Measurements from ENCODE around the gene ARFGEF3. TPM values are rescaled to one million over a fixed set of nuclear protein-coding genes. Genes with fewer than 3 reads are reported as not detected.

ARFGEF3 gene
- total RNA-seq, 3 donors from 2014 or later (not counting 1 experiment from before 2014, with no cell fraction given), result 0.05 to 0.09 TPM; not detected in 1

- H3K4me1 ChIP-seq (ENCODE audit: control insufficient read depth, insufficient read depth, low read length), result no peaks in the 10 kb centered on the region
- DNase-seq, result no peak
- H3K36me3 ChIP-seq (ENCODE audit: control insufficient read depth, insufficient read depth, low read length), result no peaks in the 10 kb centered on the region
- Mint-ChIP-seq H3K9me3 (no peaks in the 10 kb centered on the region), H3K27ac (no peak overlapping the region), H3K36me3 (no peaks in the 10 kb centered on the region), H3K4me3 (no peak overlapping the region), H3K4me1 (no peaks in the 10 kb centered on the region), H3K27me3 (ENCODE audit: low read depth in 2 of 2) (no peaks in the 10 kb centered on the region)
- no peak overlapping the region for H3K27ac ChIP-seq (ENCODE audit: low read length)
- H3K27me3 ChIP-seq (ENCODE audit: control insufficient read depth, insufficient read depth, low read length), result peaks cover 4% of the 10 kb centered on the region
- ATAC-seq, result no peak
- H3K9me3 ChIP-seq (ENCODE audit: control insufficient read depth, insufficient read depth, low read length), result no peaks in the 10 kb centered on the region
- TF ChIP-seq, protein P1, sequence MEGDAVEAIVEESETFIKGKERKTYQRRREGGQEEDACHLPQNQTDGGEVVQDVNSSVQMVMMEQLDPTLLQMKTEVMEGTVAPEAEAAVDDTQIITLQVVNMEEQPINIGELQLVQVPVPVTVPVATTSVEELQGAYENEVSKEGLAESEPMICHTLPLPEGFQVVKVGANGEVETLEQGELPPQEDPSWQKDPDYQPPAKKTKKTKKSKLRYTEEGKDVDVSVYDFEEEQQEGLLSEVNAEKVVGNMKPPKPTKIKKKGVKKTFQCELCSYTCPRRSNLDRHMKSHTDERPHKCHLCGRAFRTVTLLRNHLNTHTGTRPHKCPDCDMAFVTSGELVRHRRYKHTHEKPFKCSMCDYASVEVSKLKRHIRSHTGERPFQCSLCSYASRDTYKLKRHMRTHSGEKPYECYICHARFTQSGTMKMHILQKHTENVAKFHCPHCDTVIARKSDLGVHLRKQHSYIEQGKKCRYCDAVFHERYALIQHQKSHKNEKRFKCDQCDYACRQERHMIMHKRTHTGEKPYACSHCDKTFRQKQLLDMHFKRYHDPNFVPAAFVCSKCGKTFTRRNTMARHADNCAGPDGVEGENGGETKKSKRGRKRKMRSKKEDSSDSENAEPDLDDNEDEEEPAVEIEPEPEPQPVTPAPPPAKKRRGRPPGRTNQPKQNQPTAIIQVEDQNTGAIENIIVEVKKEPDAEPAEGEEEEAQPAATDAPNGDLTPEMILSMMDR (IDR thresholded peaks at IDR 0.05), result no peak
- intact Hi-C loops (cut with micrococcal nuclease), result no loop called here
- no peak overlapping the region for H3K4me3 ChIP-seq (ENCODE audit: low read length)
- 82% methylated on average over 6 of the region's 8 CpGs for WGBS (ENCODE audit: insufficient coverage)
These were observed 111.0 kb downstream of the ARFGEF3 start for GRCh38 chr6:138272533-138273315.

GRCh38 chr6:138275976-138276375 is 114.2 kb downstream of the ARFGEF3 start:
- no peaks in the 10 kb centered on the region for H3K27me3 Mint-ChIP-seq (ENCODE audit: low read depth in 2 of 2)
- no peaks in the 10 kb centered on the region for H3K36me3 ChIP-seq (ENCODE audit: control insufficient read depth, insufficient read depth, low read length)
- no peaks in the 10 kb centered on the region for H3K36me3 Mint-ChIP-seq
- no peak overlapping the region for H3K4me3 ChIP-seq (ENCODE audit: low read length)
- no peaks in the 10 kb centered on the region for H3K9me3 ChIP-seq (ENCODE audit: control insufficient read depth, insufficient read depth, low read length)
- ATAC-seq (no peak), DNase-seq (no peak)
- intact Hi-C loops (cut with micrococcal nuclease), result no loop called here
- no peak overlapping the region for H3K27ac ChIP-seq (ENCODE audit: low read length)
- no peak overlapping the region for H3K27ac Mint-ChIP-seq
- no peaks in the 10 kb centered on the region for H3K4me1 Mint-ChIP-seq
- no peaks in the 10 kb centered on the region for H3K27me3 ChIP-seq (ENCODE audit: control insufficient read depth, insufficient read depth, low read length)
- TF ChIP-seq, protein P1 (IDR thresholded peaks at IDR 0.05), result no peak
- WGBS (ENCODE audit: insufficient coverage), result 89% methylated on average over 3 of the region's 3 CpGs
- no peaks in the 10 kb centered on the region for H3K4me1 ChIP-seq (ENCODE audit: control insufficient read depth, insufficient read depth, low read length)
- H3K4me3 Mint-ChIP-seq, result no peak overlapping the region
- H3K9me3 Mint-ChIP-seq, result no peaks in the 10 kb centered on the region

DNA sequence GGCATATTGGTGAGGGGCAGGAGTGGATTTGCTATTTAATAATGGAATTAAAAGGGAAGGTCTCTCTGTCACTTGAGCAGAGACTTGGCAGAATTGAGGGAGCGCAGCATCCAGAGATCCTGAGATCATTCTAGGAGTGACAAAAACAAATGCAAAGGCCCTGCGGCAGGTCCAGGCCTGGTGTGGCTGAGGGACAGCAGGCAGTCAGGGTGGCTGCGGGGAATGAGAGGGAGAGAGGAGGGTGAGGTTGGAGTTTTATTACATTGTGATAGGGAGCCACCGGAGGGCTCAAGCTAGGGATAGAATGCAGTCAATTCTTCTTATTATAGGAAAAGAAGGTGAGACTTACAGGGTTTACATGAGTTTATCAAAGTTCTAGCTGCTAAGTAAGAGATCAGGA is 116.1 kb downstream of the ARFGEF3 start:
- Histone ChIP-seq H3K27ac (ENCODE audit: low read length) (no peak overlapping the region), H3K36me3 (ENCODE audit: control insufficient read depth, insufficient read depth, low read length) (no peaks in the 10 kb centered on the region), H3K4me1 (ENCODE audit: control insufficient read depth, insufficient read depth, low read length) (no peaks in the 10 kb centered on the region), H3K4me3 (ENCODE audit: low read length) (no peak overlapping the region), H3K9me3 (ENCODE audit: control insufficient read depth, insufficient read depth, low read length) (no peaks in the 10 kb centered on the region), H3K27me3 (ENCODE audit: control insufficient read depth, insufficient read depth, low read length) (no peaks in the 10 kb centered on the region)
- H3K27me3 Mint-ChIP-seq (ENCODE audit: low read depth in 2 of 2), result peaks cover 0 to 3% of the 10 kb centered on the region in 2 donors
- no peaks in the 10 kb centered on the region for H3K9me3 Mint-ChIP-seq
- no peaks in the 10 kb centered on the region for H3K4me1 Mint-ChIP-seq
- intact Hi-C loops (cut with micrococcal nuclease), result no loop called here
- no peak overlapping the region for H3K27ac Mint-ChIP-seq
- no peak overlapping the region for H3K4me3 Mint-ChIP-seq
- ATAC-seq (no peak), DNase-seq (no peak)
- TF ChIP-seq, protein P1 (IDR thresholded peaks at IDR 0.05), result no peak
- WGBS (ENCODE audit: insufficient coverage), result 94% methylated on average over 4 of the region's 4 CpGs
- no peaks in the 10 kb centered on the region for H3K36me3 Mint-ChIP-seq

DNA sequence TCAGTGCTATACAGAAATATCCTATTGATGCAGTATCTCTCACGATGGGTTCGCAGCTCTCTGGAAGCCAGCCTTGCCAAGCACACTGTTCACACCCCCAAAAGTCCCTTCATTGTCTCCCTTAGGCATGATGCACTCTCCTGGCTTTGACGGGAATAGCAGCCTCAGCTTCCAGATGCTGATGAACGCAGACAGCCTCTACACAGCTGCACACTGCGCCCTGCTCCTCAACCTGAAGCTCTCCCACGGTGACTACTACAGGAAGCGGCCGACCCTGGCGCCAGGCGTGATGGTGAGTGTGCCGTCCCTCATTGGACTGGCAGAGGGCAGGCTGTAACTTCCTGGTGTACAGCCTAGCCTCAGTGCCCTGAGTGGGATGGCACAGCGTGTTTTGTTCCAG is 116.6 kb downstream of the ARFGEF3 start:
- 87% methylated on average over 12 of the region's 12 CpGs for WGBS (ENCODE audit: insufficient coverage)
- H3K27me3 Mint-ChIP-seq (ENCODE audit: low read depth in 2 of 2), result peaks cover 0 to 3% of the 10 kb centered on the region in 2 donors
- no peaks in the 10 kb centered on the region for H3K4me1 Mint-ChIP-seq
- no peaks in the 10 kb centered on the region for H3K9me3 ChIP-seq (ENCODE audit: control insufficient read depth, insufficient read depth, low read length)
- no peak overlapping the region for H3K4me3 ChIP-seq (ENCODE audit: low read length)
- H3K27ac ChIP-seq (ENCODE audit: low read length), result no peak overlapping the region
- no peaks in the 10 kb centered on the region for H3K4me1 ChIP-seq (ENCODE audit: control insufficient read depth, insufficient read depth, low read length)
- no peak overlapping the region for H3K27ac Mint-ChIP-seq
- H3K36me3 Mint-ChIP-seq, result no peaks in the 10 kb centered on the region
- intact Hi-C loops (cut with micrococcal nuclease), result no loop called here
- no peak overlapping the region for H3K4me3 Mint-ChIP-seq
- H3K36me3 ChIP-seq (ENCODE audit: control insufficient read depth, insufficient read depth, low read length), result no peaks in the 10 kb centered on the region
- H3K27me3 ChIP-seq (ENCODE audit: control insufficient read depth, insufficient read depth, low read length), result no peaks in the 10 kb centered on the region
- no peak for DNase-seq
- no peaks in the 10 kb centered on the region for H3K9me3 Mint-ChIP-seq
- TF ChIP-seq, protein P1 (IDR thresholded peaks at IDR 0.05), result no peak
- ATAC-seq, result no peak

Data from natural killer cell (primary cell).